GM12892 (cell line): Measurements from ENCODE around the gene TSPAN16.
"Not testable (repeated sequence)": the region's sequence is repeated elsewhere in the genome, so short reads cannot be mapped to it uniquely, and the experiment has no call there.

Source experiments
- DNase-seq: peaks from one replicate; pipeline ENCODE4 v3.0.0; 2011; ENCODE audit not compliant: insufficient read length
- FAIRE-seq: peaks from 2 replicates; lab custom pipeline; 2011; peaks lifted over from hg19 to GRCh38; lab: Jason Lieb, UNC
- POLR2A ChIP-seq: IDR thresholded peaks from 2 replicates; pipeline ENCODE4 v1.6.1; 2011; ENCODE audit warnings: low read depth, low read length, control low read depth
- POLR2AphosphoS5 ChIP-seq: IDR thresholded peaks from 2 replicates; pipeline ENCODE4 v1.6.1; 2011; ENCODE audit warnings: low read depth, low read length, control low read depth
- TAF1 ChIP-seq: IDR thresholded peaks from 2 replicates; pipeline ENCODE4 v1.6.1; 2011; ENCODE audit warnings: low read depth, mild to moderate bottlenecking, control low read depth, low read length, borderline replicate concordance

The TSPAN16 gene

DNA sequence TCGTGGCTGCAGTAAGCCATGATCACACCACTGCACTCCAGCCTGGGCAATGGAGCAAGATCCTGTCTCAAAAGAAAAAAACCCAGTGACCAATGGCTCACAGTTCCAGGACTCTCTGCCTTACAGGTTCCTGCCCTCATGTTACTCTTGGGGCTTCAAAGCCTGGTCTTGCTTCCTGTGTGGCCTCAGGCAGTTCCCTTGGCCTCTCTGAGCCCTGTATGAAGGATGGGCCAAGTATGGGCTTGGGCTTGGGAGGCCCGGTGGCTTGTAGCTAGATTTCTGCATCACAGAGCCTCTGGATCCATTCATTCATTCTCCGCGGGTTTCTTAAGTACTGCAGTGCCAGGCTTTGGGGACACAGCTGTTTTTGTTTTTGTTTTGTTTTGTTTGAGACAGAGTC lies 780 bp upstream of the TSPAN16 start:
- FAIRE-seq = no peak
- no peak for DNase-seq

DNA sequence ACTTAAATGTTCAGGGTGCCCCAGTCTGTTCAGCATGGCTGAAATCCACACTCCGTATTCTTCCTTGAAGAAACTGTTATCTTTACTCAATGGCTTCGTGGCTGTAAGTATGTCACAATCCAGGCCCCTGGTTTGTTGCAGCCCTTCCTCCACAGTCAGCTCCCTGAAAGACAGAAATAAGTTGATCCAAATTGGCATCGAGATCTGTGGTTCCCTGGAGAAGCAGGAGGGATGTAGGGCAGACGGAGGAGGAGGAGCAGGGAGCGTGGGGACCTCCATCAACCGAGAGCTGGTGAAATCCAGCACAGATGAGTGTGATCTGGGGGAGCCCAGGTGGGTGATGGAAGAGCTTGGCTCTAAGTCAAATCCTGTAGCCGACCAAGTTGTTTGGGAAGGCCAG lies 304 bp downstream of the TSPAN16 start:
- TF ChIP-seq POLR2AphosphoS5 (no peak), TAF1 (no peak), POLR2A (no peak)
- no peak for DNase-seq
- no peak for FAIRE-seq

More for the DNA sequence above, 780 bp upstream of the TSPAN16 start:
- TF ChIP-seq TAF1 = no peak
- TF ChIP-seq POLR2AphosphoS5 = no peak
- TF ChIP-seq POLR2A = no peak

DNA sequence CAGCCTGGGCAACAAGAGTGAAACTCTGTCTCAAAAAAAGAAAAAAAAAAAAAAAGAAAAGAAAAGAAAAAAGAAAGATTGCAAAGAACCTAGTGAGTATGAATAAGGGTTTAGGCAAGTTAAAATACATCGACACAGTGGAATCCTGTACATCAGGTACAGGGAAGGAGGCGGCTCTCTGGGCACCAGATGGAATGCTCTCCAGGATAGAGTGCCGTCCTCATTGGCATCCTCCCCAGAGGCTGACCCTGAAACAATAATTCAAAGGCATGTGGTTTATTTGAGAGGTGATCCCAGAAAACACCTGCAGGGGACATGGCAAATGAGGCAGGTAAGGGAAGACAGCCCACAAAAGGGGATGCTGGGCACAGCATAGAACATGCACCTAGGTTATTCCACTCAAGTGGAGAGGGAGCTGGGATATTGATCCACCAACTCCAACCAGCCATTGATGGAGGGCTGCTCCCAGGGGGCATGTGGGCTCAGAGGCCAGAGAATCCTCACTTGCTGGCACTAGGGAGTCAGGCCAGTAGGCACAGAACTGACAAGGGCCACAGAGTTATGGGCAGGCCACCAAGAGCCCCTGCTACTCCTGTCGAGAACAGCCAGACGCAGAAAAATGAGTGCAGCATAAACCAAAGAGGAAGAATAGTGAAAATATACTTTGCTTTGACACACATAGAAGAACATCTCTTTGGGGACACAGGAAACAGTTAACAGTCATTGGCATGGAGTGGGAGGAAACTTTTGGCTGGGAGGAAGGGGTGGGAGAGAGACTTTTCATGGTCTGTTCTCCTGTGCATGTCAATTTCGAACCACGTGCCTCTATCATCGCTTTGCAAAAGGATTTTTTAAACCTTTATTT lies 4.2 kb downstream of the TSPAN16 start:
- TF ChIP-seq POLR2AphosphoS5 = no peak
- no peak for TF ChIP-seq TAF1
- TF ChIP-seq POLR2A = no peak
- FAIRE-seq (no peak), DNase-seq (no peak)

GRCh38 chr19:11300811-11301120 lies 4.8 kb downstream of the TSPAN16 start:
- FAIRE-seq (no peak), DNase-seq (no peak)
- TF ChIP-seq TAF1 (no peak), POLR2A (no peak), POLR2AphosphoS5 (no peak)

- DNase-seq = no peak
- no peak for FAIRE-seq
These were observed 9.0 kb downstream of the TSPAN16 start for GRCh38 chr19:11304936-11305335.

GRCh38 chr19:11306337-11306736 lies 10.4 kb downstream of the TSPAN16 start:
- DNase-seq (no peak), FAIRE-seq (no peak)
- TF ChIP-seq POLR2AphosphoS5 (no peak), TAF1 (no peak), POLR2A (no peak)

More at GRCh38 chr19:11304936-11305335, 9.0 kb downstream of the TSPAN16 start:
- TF ChIP-seq POLR2AphosphoS5 (no peak), TAF1 (no peak), POLR2A (no peak)

- not testable (repeated sequence) for FAIRE-seq, DNase-seq
These were observed 24.5 kb downstream of the TSPAN16 start for GRCh38 chr19:11320278-11320995.

DNA sequence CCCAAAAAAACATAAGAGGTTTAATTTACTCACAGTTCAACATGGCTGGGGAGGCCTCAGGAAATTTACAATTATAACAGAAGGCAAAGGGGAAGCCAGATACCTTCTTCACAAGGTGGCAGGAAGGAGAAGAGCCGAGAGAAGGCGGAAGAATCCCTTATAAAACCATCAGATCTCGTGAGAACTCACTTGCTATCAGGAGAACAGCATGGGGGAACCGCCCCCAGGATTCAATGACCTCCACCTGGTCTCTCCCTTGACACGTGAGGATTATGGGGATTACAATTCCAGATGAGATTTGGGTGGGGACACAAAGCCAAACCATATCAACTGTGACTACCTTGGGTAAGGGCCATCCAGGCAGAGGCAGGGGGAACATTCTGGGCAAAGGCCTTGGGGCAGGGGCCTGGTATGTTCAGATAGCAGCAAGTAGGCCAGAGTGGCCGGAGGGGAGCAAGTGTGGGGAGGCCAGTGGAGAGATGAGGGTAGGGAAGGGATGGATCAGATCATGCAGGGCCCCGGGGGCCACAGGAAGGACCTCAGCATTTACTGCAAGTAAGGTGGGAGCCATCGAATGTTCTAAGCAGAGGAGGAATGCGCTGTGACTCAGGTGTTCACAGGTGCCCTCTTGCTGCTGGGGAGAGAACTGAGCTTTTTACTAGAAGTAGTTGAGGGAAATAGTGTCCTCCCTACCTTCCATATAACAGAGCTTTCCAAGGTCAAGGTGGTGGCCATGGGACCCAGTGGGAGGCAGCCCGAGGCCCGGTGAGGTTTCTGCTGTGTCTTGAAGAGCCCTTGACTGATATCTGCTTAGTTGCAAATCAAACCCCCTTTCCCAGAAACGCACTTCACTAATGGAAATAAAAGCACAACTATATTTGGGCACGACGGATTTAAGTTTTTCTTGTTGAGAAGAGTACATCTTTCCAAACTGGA lies 25.5 kb downstream of the TSPAN16 start:
- DNase-seq (no peak), FAIRE-seq (no peak)
- TF ChIP-seq POLR2A (no peak), POLR2AphosphoS5 (no peak), TAF1 (no peak)

DNA sequence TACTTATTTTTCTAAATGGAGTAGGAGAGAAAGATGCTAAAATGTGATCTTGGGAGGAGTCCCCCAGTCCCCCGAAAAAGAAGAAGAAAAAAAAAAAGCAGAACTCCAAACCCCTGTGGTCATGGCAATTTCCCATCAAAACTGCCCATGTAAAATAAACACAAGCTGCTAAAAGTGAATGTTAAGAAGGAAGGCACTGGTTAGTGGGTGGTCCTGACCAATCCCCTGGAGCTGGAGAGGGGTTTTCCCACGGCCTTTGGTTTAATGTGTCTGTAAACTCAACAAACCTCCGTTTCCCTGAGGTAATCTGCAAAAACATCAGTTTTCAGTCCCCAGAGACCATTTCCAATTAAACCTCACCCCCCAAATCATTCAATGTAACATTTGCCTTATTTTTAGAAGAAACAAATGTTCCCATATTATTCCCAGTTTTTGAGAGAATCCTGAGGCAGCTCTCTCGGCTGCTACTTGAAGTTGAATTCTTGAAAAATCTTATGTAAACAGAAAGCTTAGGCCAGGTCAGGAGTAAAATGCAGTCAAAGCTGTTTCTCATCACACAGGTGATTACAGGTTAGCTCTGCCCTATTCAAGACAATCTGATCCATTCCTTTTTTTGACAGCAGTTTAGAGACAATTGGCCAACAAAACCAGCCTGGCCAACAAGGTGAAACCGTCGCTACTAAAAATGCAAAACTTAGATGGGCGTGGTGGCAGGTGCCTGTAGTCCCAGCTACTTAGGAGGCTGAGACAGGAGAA lies 26.5 kb downstream of the TSPAN16 start:
- FAIRE-seq = no peak
- TF ChIP-seq POLR2AphosphoS5 (no peak), TAF1 (no peak), POLR2A (no peak)
- no peak for DNase-seq

GRCh38 chr19:11323601-11324078 lies 27.7 kb downstream of the TSPAN16 start:
- DNase-seq (no peak), FAIRE-seq (no peak)
- TF ChIP-seq POLR2A (no peak), POLR2AphosphoS5 (no peak), TAF1 (no peak)
